ENCODE measurements around the gene ANKRD50. TPM values are rescaled to one million over a fixed set of nuclear protein-coding genes. Genes with fewer than 3 reads are reported as not detected.

Gene ANKRD50
- total RNA-seq, 2 donors from 2014 or later = 21.1 to 23.1 TPM

DNA sequence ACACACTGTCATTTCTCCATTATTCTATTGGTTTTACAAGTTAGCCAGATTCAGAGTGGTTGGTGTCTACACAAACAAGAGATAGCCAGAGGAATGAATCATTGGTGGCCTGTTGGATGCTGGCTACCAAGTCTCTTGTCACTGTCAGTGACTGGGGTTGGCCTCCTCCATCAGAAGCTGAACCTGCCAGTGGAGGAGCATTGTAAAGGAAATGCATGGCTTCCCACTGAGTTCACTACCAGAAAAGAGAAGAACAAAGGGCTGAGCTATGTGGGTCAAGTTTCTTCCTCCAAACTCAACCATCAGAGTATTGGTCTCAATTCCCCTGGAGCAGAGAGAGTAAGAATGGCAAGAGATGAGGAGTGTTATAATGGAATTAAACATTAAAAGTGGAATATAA is 26.5 kb upstream of the ANKRD50 start:
- no peak overlapping the region for H3K4me3 Mint-ChIP-seq
- Histone ChIP-seq H3K4me1 (ENCODE audit: control insufficient read depth, insufficient read depth, low read length) (peaks cover 4% of the 10 kb centered on the region), H3K27ac (ENCODE audit: low read depth, low read length) (no peak overlapping the region), H3K27me3 (ENCODE audit: control insufficient read depth, insufficient read depth, low read length, poor library complexity, severe bottlenecking) (no peaks in the 10 kb centered on the region), H3K4me3 (ENCODE audit: low read length) (no peak overlapping the region), H3K9me3 (ENCODE audit: control insufficient read depth, low read length) (no peaks in the 10 kb centered on the region), H3K36me3 (ENCODE audit: control insufficient read depth, insufficient read depth, low read length) (no peaks in the 10 kb centered on the region), H3K9ac (ENCODE audit: extremely low read depth, low read length, poor library complexity, severe bottlenecking) (no peak overlapping the region)
- H3K27ac Mint-ChIP-seq = no peak overlapping the region
- H3K9me3 Mint-ChIP-seq = no peaks in the 10 kb centered on the region
- no peaks in the 10 kb centered on the region for H3K36me3 Mint-ChIP-seq (ENCODE audit: low read depth)
- H3K4me1 Mint-ChIP-seq = peaks cover 6% of the 10 kb centered on the region
- TF ChIP-seq, protein P1, sequence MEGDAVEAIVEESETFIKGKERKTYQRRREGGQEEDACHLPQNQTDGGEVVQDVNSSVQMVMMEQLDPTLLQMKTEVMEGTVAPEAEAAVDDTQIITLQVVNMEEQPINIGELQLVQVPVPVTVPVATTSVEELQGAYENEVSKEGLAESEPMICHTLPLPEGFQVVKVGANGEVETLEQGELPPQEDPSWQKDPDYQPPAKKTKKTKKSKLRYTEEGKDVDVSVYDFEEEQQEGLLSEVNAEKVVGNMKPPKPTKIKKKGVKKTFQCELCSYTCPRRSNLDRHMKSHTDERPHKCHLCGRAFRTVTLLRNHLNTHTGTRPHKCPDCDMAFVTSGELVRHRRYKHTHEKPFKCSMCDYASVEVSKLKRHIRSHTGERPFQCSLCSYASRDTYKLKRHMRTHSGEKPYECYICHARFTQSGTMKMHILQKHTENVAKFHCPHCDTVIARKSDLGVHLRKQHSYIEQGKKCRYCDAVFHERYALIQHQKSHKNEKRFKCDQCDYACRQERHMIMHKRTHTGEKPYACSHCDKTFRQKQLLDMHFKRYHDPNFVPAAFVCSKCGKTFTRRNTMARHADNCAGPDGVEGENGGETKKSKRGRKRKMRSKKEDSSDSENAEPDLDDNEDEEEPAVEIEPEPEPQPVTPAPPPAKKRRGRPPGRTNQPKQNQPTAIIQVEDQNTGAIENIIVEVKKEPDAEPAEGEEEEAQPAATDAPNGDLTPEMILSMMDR (conservative IDR thresholded peaks at IDR 0.05) = no peak
- peak; percentile 77 for DNase-seq
- no peaks in the 10 kb centered on the region for H3K27me3 Mint-ChIP-seq (ENCODE audit: insufficient read depth)

DNA sequence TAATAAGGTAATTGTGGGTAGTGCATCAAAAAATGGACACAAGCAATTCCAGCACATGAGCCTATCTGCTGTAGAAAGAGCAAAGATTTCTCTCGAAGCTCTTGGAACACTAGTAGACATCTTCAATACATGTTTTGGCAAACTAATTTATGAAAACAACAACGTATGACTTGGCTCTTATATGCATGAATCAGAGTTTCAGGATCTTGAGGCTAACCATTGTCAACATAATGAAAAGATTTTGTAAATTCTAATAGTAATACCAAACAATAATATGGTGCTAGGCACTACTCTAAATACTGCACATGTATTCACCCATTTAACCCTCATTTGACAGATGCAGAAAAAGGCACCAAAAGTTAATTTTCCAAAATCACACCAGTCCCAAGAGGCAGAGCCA is 25.1 kb upstream of the ANKRD50 start:
- Histone ChIP-seq H3K9me3 (ENCODE audit: control insufficient read depth, low read length) (no peaks in the 10 kb centered on the region), H3K27ac (ENCODE audit: low read depth, low read length) (no peak overlapping the region), H3K9ac (ENCODE audit: extremely low read depth, low read length, poor library complexity, severe bottlenecking) (no peak overlapping the region), H3K4me1 (ENCODE audit: control insufficient read depth, insufficient read depth, low read length) (peaks cover 4% of the 10 kb centered on the region), H3K36me3 (ENCODE audit: control insufficient read depth, insufficient read depth, low read length) (no peaks in the 10 kb centered on the region), H3K4me3 (ENCODE audit: low read length) (no peak overlapping the region), H3K27me3 (ENCODE audit: control insufficient read depth, insufficient read depth, low read length, poor library complexity, severe bottlenecking) (no peaks in the 10 kb centered on the region)
- DNase-seq = no peak
- H3K9me3 Mint-ChIP-seq = no peaks in the 10 kb centered on the region
- 60 to 89% methylated on average over 1 to 2 of the region's 2 CpGs for WGBS, 2 experiments (ENCODE audit: insufficient coverage in 1 of 2, insufficient read length in 1 of 2)
- no peaks in the 10 kb centered on the region for H3K36me3 Mint-ChIP-seq (ENCODE audit: low read depth)
- TF ChIP-seq, protein P1 (conservative IDR thresholded peaks at IDR 0.05) = no peak
- peaks cover 6% of the 10 kb centered on the region for H3K4me1 Mint-ChIP-seq
- no peak overlapping the region for H3K27ac Mint-ChIP-seq
- H3K27me3 Mint-ChIP-seq (ENCODE audit: insufficient read depth) = no peaks in the 10 kb centered on the region
- no peak overlapping the region for H3K4me3 Mint-ChIP-seq

DNA sequence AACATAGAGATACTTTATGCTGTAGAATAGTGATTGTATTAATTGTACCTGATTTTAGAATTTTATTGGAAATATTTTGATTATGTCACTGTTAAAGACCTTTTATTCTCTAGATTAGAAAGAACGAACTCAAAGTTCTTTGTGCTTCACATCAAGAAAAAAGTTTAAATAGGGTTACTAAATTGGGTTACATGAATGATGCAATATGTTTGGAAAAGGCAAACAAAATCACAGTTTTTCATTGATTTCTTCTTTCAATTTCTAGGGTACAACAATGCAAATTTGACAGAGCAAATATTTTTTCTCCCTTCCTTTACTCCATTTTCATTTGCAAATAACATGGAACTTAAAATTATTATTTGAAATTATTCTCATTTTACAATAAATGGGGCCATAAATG is 24.0 kb upstream of the ANKRD50 start:
- Histone ChIP-seq H3K9me3 (ENCODE audit: control insufficient read depth, low read length) (no peaks in the 10 kb centered on the region), H3K36me3 (ENCODE audit: control insufficient read depth, insufficient read depth, low read length) (no peaks in the 10 kb centered on the region), H3K4me3 (ENCODE audit: low read length) (no peak overlapping the region), H3K9ac (ENCODE audit: extremely low read depth, low read length, poor library complexity, severe bottlenecking) (no peak overlapping the region), H3K27me3 (ENCODE audit: control insufficient read depth, insufficient read depth, low read length, poor library complexity, severe bottlenecking) (no peaks in the 10 kb centered on the region), H3K4me1 (ENCODE audit: control insufficient read depth, insufficient read depth, low read length) (peaks cover 4% of the 10 kb centered on the region), H3K27ac (ENCODE audit: low read depth, low read length) (no peak overlapping the region)
- Mint-ChIP-seq H3K9me3 (no peaks in the 10 kb centered on the region), H3K4me1 (peaks cover 6% of the 10 kb centered on the region), H3K4me3 (no peak overlapping the region), H3K27ac (no peak overlapping the region), H3K36me3 (ENCODE audit: low read depth) (no peaks in the 10 kb centered on the region), H3K27me3 (ENCODE audit: insufficient read depth) (no peaks in the 10 kb centered on the region)
- WGBS, 2 experiments (ENCODE audit: insufficient coverage in 1 of 2, insufficient read length in 1 of 2) = 95 to 100% methylated on average over 1 of the region's 1 CpG
- TF ChIP-seq, protein P1 (conservative IDR thresholded peaks at IDR 0.05) = no peak
- no peak for DNase-seq

All from endodermal cell (in vitro differentiated cells).